ENCODE results near the gene SCAF4.

SCAF4 gene

GRCh38 chr21:31732597-31733550 is 956 bp upstream of the SCAF4 start:
- H2AFZ ChIP-seq (ENCODE audit: low read depth, low read length, severe bottlenecking), result peak overlapping the region; percentile 50
- no peaks in the 10 kb centered on the region for H3K9me3 ChIP-seq (ENCODE audit: insufficient read depth, low read length)
- peak overlapping the region; percentile 77 for H3K4me2 ChIP-seq (ENCODE audit: low read depth, low read length, poor library complexity, severe bottlenecking)
- peaks cover 28% of the 10 kb centered on the region for H4K20me1 ChIP-seq (ENCODE audit: low read depth, low read length)
- H3K9ac ChIP-seq (ENCODE audit: low read length), result peak overlapping the region; percentile 93
- H3K27me3 ChIP-seq (ENCODE audit: low read length), result no peaks in the 10 kb centered on the region
- H3K9me2 ChIP-seq (replicated peaks; ENCODE audit: insufficient read depth, low read length), result no peaks in the 10 kb centered on the region
- H3F3A ChIP-seq (ENCODE audit: insufficient read depth), result peaks cover 16% of the 10 kb centered on the region
- H3K27ac ChIP-seq (ENCODE audit: low read depth, low read length), result peak overlapping the region; percentile 94
- H3K36me3 ChIP-seq (ENCODE audit: low read length), result no peaks in the 10 kb centered on the region
- H3K79me2 ChIP-seq (ENCODE audit: insufficient read depth, low read length), result peaks cover 40% of the 10 kb centered on the region
- TF ChIP-seq EZH2phosphoT487 (conservative IDR thresholded peaks at IDR 0.05; ENCODE audit: low read length) (no peak), CTCF (IDR thresholded peaks at IDR 0.05; ENCODE audit: insufficient read depth, low read length, poor library complexity, severe bottlenecking) (no peak)
- H3K4me3 ChIP-seq (ENCODE audit: insufficient read depth, low read length, poor library complexity, severe bottlenecking), result peak overlapping the region; percentile 52

GRCh38 chr21:31731056-31731856 is 662 bp downstream of the SCAF4 start:
- Histone ChIP-seq H3K27ac (ENCODE audit: low read depth, low read length) (peak overlapping the region; percentile 84), H3K9me2 (replicated peaks; ENCODE audit: insufficient read depth, low read length) (no peaks in the 10 kb centered on the region), H3K27me3 (ENCODE audit: low read length) (no peaks in the 10 kb centered on the region), H3K4me2 (ENCODE audit: low read depth, low read length, poor library complexity, severe bottlenecking) (peak overlapping the region; percentile 69), H3K79me2 (ENCODE audit: insufficient read depth, low read length) (peaks cover 56% of the 10 kb centered on the region), H2AFZ (ENCODE audit: low read depth, low read length, severe bottlenecking) (no peak overlapping the region), H3K9ac (ENCODE audit: low read length) (peak overlapping the region; percentile 93), H3K4me3 (ENCODE audit: insufficient read depth, low read length, poor library complexity, severe bottlenecking) (peak overlapping the region; percentile 70), H3F3A (ENCODE audit: insufficient read depth) (peaks cover 16% of the 10 kb centered on the region), H3K9me3 (ENCODE audit: insufficient read depth, low read length) (no peaks in the 10 kb centered on the region), H3K36me3 (ENCODE audit: low read length) (peaks cover 4% of the 10 kb centered on the region), H4K20me1 (ENCODE audit: low read depth, low read length) (peaks cover 38% of the 10 kb centered on the region)
- TF ChIP-seq EZH2phosphoT487 (conservative IDR thresholded peaks at IDR 0.05; ENCODE audit: low read length) (no peak), CTCF (IDR thresholded peaks at IDR 0.05; ENCODE audit: insufficient read depth, low read length, poor library complexity, severe bottlenecking) (peak; percentile 21)

GRCh38 chr21:31730712-31731055 is 1.2 kb downstream of the SCAF4 start:
- Histone ChIP-seq H3K9ac (ENCODE audit: low read length) (peak overlapping the region; percentile 93), H3F3A (ENCODE audit: insufficient read depth) (peaks cover 12% of the 10 kb centered on the region), H3K27me3 (ENCODE audit: low read length) (no peaks in the 10 kb centered on the region), H3K4me2 (ENCODE audit: low read depth, low read length, poor library complexity, severe bottlenecking) (peak overlapping the region; percentile 69), H3K36me3 (ENCODE audit: low read length) (peaks cover 4% of the 10 kb centered on the region), H3K27ac (ENCODE audit: low read depth, low read length) (peak overlapping the region; percentile 84), H2AFZ (ENCODE audit: low read depth, low read length, severe bottlenecking) (no peak overlapping the region), H3K9me2 (replicated peaks; ENCODE audit: insufficient read depth, low read length) (no peaks in the 10 kb centered on the region), H3K79me2 (ENCODE audit: insufficient read depth, low read length) (peaks cover 61% of the 10 kb centered on the region), H3K4me3 (ENCODE audit: insufficient read depth, low read length, poor library complexity, severe bottlenecking) (peak overlapping the region; percentile 70), H3K9me3 (ENCODE audit: insufficient read depth, low read length) (no peaks in the 10 kb centered on the region), H4K20me1 (ENCODE audit: low read depth, low read length) (peaks cover 39% of the 10 kb centered on the region)
- no peak for TF ChIP-seq CTCF (IDR thresholded peaks at IDR 0.05; ENCODE audit: insufficient read depth, low read length, poor library complexity, severe bottlenecking)
- TF ChIP-seq EZH2phosphoT487 (conservative IDR thresholded peaks at IDR 0.05; ENCODE audit: low read length), result no peak

Measured in SU-DHL-6 (cell line).